Right lung (tissue), 5 donors: ENCODE data around the gene NCKAP1. TPM values are rescaled to one million over a fixed set of nuclear protein-coding genes. Genes with fewer than 3 reads are reported as not detected.
"Not testable (repeated sequence)": the region's sequence is repeated elsewhere in the genome, so short reads cannot be mapped to it uniquely, and the experiment has no call there.

Experiments used
- DNase-seq, 2 donors: peaks; one replicate each; pipeline ENCODE4 v3.0.0-alpha.2; 2013
- polyA plus RNA-seq, 5 donors: library from polyadenylated mRNA; unstranded; fragments of 120-200 nt; gene quantifications; one replicate each; pipeline versions ENCODE4 v1.2.1 to v1.2.3, GENCODE V29; 2013; ENCODE audit warnings: inconsistent platforms in 1 of 5, low replicate concordance in 1 of 5; ENCODE audit not compliant: insufficient read length in 5 of 5, insufficient read depth in 1 of 5

NCKAP1 gene
- polyA plus RNA-seq, 5 donors, result 86.0 to 126 (median 116) TPM

GRCh38 chr2:182912518-182912915 is 125.7 kb downstream of the NCKAP1 start:
- no peak for DNase-seq

- no peak for DNase-seq
These were observed 126.3 kb downstream of the NCKAP1 start for GRCh38 chr2:182911813-182912517.

DNA sequence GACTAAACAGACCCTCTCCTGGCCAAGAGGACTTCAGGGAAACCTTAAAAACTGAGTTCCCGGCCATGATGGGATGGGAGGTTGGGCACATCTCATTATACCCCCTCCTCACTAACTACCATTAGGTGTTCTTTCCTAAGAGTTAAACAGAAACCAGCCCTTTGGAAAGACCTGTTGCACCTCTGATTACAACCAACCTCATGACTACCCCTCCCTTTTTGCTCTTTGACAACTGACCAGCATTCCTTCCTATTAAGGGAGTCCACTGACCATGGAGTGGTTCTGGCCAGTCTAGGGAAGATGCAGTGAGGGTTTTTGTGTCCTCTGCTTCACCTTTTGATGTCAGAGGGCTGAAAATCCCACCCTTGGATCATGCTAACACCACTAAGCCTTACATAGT is 127.3 kb downstream of the NCKAP1 start:
- DNase-seq, result no peak

- DNase-seq, result no peak
These were observed 131.0 kb downstream of the NCKAP1 start for GRCh38 chr2:182907081-182907830.

- DNase-seq, result no peak
These were observed 131.8 kb downstream of the NCKAP1 start for GRCh38 chr2:182906454-182906853.

DNA sequence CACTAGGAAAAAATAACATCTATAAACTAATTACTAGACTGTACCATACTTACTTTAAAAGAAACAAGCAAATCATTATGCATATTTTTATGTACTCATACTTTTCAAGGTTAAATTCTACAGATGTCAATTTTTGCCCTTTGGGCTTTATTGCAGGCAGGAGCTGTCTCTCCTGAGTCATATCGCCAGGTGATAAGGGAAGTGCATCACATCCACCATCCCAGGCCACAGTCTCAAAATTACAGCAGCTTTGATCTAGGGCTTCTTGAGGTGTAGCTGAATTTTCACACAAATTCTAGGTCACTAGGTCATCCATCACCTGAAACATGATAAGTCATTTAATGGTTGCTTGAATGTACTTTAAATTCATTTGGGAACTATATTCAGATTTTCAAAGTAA is 133.4 kb downstream of the NCKAP1 start:
- DNase-seq, result no peak

- DNase-seq, result no peak
These were observed 134.7 kb downstream of the NCKAP1 start for GRCh38 chr2:182903566-182903965.

DNA sequence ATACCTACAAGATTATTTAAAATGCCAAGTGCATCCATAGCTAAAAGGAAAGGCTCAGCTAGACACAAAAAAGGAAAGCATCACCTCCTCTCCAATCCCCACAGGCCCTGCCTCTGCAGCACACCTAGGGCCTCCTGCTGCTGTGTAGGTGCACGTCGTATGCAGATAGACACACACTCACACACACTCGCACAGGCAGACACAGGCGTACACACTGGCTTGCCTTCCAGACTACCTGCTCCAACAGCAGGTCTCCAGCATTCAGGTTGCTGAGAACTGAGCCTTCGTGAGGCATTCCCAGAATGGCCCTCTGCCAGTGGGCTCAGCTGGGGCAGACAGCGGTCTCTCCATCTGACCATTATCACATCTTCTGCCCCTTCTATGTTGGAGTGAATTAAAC is 136.5 kb downstream of the NCKAP1 start:
- no peak for DNase-seq

DNA sequence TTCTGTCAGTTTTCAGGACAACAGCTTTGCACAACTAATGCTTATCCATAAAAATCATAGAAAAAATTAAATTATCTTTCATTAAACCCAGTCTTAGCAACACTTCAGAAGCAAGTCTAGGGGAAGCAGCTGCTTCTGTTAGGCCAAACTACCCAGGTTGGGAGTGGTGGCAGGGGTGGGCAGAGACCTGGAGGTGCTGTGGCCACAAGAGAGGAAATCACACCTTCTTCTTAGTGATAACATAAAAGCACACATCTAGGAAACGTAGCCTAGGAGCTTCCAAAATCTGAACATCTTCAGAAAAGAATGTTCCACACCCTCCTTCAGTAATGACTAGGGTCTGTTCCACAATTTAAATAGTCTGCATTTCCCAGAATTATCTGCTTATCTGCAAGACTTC is 139.5 kb downstream of the NCKAP1 start:
- DNase-seq, result no peak

DNA sequence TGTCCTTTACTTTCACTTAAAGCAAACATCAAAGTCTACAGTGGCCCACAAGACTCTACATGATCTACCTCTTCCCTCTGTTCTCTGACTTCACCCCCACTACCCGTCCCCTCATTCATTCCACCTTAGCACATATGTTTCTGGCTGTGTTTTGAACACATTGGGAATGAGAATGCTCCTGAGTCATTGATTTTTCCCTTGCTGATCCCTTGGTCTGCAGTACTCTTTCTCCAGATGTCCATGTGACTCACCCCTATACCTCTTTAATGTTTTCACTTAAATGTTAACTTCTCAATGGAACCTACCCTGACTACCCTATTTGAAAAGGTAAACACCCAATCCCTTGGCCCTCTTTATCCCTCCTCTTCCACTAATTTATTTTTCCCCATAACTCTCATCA is 141.1 kb downstream of the NCKAP1 start:
- no peak for DNase-seq

DNA sequence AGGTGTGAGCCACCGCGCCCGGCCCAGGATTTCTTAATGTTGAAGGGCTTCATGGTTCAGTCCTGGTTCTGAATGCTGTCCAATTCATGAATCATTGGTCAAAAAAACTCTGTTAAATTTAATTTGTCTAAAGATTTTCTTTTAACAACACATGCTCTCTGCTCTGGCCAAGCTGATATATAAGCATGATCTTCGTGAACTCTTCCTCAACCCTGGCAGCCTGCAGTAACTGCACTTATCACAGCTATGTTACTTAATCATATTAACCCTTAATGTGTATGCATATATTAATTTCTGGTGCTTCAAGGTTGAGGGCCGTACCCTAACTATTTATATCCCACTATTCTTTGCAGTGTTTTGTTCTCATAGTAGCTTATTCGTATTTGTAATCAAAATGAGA is 142.5 kb downstream of the NCKAP1 start:
- DNase-seq, result no peak

DNA sequence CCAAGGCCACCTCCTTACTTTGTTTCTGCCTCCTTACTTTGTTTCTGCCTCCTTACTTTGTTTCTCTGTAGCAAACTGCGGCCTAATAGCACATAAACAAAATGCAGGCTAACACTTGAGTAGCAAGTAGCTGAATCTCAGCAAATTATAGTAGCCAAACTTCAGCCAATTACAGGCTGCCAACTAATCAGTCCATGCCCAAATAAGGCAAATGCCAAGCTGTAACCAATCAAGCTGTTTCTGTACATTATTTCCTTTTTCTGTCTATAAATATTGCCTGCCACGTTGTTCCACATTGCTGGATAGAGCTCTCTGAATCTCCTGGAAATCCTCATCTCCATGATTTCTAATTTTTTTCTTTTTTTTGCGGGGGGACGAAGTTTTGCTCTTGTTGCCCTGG is 143.1 kb downstream of the NCKAP1 start:
- DNase-seq, result no peak

DNA sequence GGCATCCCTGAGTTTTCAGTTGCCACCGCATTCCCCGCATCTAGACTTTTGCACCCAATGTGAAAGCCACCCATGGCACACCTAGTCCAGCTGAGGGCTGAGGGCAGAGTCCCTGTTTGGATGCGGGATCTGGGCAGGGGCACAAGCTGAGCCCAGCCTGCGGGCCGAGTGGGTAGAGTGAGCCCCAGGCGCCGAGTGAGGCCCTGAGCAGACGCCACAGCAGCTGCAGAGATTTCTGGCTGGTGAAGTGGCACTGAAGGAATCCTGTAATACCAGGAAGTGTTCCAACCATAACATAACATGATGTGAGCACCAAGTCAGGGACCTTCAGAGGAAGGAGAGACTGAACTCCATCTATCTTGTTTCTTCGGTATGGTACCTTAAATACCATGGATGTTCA is 144.1 kb downstream of the NCKAP1 start:
- DNase-seq, result no peak

GRCh38 chr2:182893666-182894065 is 144.6 kb downstream of the NCKAP1 start:
- DNase-seq, result no peak

GRCh38 chr2:182893035-182893434 is 145.2 kb downstream of the NCKAP1 start:
- DNase-seq, result not testable (repeated sequence)

DNA sequence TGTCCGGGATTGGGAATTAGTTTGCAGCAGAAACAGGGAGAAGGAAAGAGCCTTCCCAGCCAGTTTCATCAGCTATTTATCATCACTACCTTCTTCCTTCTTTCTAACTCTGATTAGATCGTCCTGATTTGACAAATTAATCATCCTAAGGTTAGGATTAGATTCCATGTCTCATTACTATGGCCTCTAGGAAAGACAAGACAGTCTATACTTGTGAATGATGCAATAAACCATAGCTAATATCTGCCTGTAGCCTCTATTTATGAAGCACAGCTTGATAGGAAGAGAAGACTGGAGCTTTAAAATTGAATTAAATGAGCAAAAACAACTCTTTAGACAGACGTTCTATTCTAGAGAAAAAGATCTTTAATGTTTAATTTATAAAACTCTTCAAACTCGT is 146.6 kb downstream of the NCKAP1 start:
- no peak for DNase-seq

DNA sequence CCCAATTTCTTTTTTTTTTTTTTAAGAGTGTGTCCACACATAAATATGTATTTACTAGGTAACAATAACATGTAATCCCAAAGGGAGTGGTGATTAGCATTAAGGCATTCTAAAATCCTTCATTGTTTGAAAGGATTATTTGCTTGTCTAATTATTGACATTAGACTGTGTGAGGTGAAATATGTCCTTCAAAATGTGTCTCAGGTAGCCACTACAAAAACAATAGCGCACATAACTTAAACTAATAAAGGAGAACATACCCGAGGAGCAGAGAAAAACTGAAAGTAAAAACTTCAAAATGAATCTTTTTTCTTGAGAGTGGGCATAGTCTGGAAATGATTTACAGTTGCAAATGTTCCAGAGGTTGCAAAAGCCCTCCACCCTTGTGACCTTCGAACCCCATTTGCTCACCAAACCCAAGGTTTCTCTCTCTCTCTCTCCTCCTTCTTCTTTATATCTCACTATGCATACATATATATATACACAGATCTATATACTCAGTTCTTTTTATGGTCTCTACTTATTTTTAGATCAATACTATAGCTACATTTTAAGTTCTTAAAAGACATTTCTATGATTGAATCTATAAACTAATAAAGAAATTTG is 147.4 kb downstream of the NCKAP1 start:
- no peak for DNase-seq

DNA sequence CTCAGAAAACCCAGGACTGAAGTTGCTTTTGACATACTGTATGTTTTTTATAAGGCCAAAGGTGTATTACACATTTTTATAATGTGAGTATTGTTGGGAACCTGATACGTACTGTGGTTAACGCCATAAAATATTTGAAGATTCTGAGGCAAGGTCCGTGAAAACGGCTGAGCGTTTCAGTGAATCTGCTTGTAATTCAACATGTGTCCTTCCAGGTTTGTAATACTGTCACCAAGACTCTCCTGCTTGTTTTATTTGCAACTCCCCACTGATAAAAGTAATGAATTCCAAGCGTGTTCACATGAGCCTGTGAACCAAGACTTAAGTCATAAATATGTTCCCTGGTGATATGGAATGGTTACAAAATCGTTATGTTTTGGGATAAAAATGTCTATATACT is 148.0 kb downstream of the NCKAP1 start:
- DNase-seq, result no peak

DNA sequence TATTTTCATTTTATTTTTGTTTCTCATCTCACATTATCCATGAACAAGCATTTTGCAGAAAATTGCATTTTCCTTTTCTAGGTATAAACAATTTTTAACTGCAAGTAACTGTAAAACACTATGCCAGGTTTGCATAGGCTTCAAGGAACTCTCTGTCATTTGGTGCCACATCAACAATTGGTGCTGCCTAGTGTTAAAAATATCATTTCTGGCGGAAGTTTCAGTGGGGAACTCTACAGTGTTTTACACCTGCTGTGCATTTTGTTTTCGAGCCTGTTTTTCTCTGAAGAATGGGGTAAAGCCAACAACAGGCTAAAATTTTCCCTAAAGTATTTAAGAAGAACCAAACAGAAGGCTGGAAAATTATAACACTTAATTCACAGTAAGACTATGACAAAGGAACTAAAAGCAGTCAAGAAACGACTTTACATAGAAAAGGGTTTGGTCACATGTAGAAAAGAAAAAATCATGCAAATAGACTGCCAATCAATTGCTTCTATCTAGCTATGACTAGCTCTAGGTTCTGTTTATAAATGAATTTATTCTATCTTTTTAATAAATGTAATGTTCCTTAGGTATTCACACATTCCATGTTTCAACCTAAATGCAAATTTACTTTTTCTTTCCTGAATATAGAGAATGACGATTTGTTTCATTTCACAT is 150.4 kb downstream of the NCKAP1 start:
- no peak for DNase-seq

DNA sequence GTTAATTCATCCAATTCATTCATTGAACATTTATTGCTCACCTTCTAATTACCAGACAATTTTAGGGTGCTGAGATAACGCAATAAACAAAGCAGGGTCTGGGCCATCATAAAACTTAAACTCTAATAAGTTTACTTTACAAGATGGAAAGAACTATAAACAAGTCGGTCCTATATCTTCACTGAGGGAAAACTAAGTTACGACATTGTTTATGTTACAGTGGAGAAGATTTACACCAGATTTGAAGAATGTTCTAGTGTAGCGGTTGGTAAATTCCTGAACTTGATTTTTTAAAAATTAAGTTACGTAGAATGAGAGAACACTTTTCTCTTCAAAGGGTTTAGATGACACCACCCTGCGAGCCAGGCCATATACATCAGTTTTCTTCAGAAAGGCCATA is 151.2 kb downstream of the NCKAP1 start:
- DNase-seq, result no peak

DNA sequence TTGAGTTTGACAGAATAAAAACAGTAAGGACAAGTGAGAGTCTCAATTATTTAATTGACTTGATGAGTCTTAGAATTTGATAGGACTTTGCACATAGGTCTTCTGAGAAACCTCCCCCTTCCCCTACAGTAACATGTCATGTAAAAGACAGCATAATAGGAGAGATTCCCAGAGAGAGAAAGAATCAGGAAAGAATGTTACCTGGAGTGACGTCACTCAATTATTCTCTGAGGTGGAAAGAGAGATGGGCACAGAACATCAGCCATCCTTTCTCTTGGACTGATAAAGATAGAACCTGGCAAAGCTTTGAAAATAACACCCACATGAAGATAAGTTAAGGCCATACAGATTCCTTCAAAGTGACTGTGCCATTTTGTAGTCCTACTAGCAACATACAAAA is 152.5 kb downstream of the NCKAP1 start:
- no peak for DNase-seq

- DNase-seq, result no peak
These were observed 154.8 kb downstream of the NCKAP1 start for GRCh38 chr2:182883451-182883850.

DNA sequence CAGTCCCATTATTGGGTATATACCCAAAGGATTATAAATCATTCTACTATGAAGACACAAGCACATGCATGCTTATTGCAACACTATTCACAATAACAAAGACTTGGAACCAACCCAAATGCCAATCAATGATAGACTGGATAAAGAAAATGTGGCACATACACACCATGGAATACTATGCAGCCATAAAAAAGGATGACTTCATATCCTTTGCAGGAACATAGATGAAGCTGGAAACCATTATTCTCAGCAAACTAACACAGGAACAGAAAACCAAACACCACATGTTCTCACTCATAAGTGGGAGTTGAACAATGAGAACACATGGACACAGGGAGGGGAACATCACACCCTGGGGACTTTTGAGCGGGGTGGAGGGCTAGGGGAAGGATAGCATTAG is 158.2 kb downstream of the NCKAP1 start:
- DNase-seq, result not testable (repeated sequence)
